ENCODE results near the gene PCSK6. TPM values are rescaled to one million over a fixed set of nuclear protein-coding genes. Genes with fewer than 3 reads are reported as not detected.
"Not testable (repeated sequence)": the region's sequence is repeated elsewhere in the genome, so short reads cannot be mapped to it uniquely, and the experiment has no call there.

The PCSK6 gene
- total RNA-seq, 1 donor from 2014 or later: 5.4 TPM

GRCh38 chr15:101455291-101456025, 34.0 kb downstream of the PCSK6 start:
- no peak for DNase-seq (ENCODE audit: low read depth, low spot score)
- Mint-ChIP-seq H3K27me3 (ENCODE audit: low read depth) (no peaks in the 10 kb centered on the region), H3K9me3 (no peaks in the 10 kb centered on the region), H3K4me3 (no peak overlapping the region), H3K36me3 (ENCODE audit: low read depth) (no peaks in the 10 kb centered on the region), H3K27ac (ENCODE audit: unreplicated experiment) (no peak overlapping the region), H3K4me1 (peaks cover 37% of the 10 kb centered on the region)
- no peak for TF ChIP-seq CTCF (conservative IDR thresholded peaks at IDR 0.05)

- DNase-seq (ENCODE audit: low read depth, low spot score); H3K9me3 Mint-ChIP-seq; H3K4me3 Mint-ChIP-seq; H3K36me3 Mint-ChIP-seq (ENCODE audit: low read depth); H3K27ac Mint-ChIP-seq (ENCODE audit: unreplicated experiment); H3K27me3 Mint-ChIP-seq (ENCODE audit: low read depth): not testable (repeated sequence)
- peaks cover 37% of the 10 kb centered on the region for H3K4me1 Mint-ChIP-seq
These were observed 34.7 kb downstream of the PCSK6 start for GRCh38 chr15:101454781-101455180.

GRCh38 chr15:101454365-101454764, 35.1 kb downstream of the PCSK6 start:
- H3K27ac Mint-ChIP-seq (ENCODE audit: unreplicated experiment): no peak overlapping the region
- TF ChIP-seq CTCF (conservative IDR thresholded peaks at IDR 0.05): no peak
- no peaks in the 10 kb centered on the region for H3K27me3 Mint-ChIP-seq (ENCODE audit: low read depth)
- H3K4me3 Mint-ChIP-seq: no peak overlapping the region
- H3K4me1 Mint-ChIP-seq: peaks cover 37% of the 10 kb centered on the region
- no peak for DNase-seq (ENCODE audit: low read depth, low spot score)
- no peaks in the 10 kb centered on the region for H3K9me3 Mint-ChIP-seq
- no peaks in the 10 kb centered on the region for H3K36me3 Mint-ChIP-seq (ENCODE audit: low read depth)

GRCh38 chr15:101453123-101454120, 36.1 kb downstream of the PCSK6 start:
- Mint-ChIP-seq H3K9me3 (no peaks in the 10 kb centered on the region), H3K27me3 (ENCODE audit: low read depth) (no peaks in the 10 kb centered on the region), H3K4me1 (peaks cover 31% of the 10 kb centered on the region), H3K36me3 (ENCODE audit: low read depth) (no peaks in the 10 kb centered on the region), H3K4me3 (no peak overlapping the region), H3K27ac (ENCODE audit: unreplicated experiment) (no peak overlapping the region)
- TF ChIP-seq CTCF (conservative IDR thresholded peaks at IDR 0.05): no peak
- DNase-seq (ENCODE audit: low read depth, low spot score): no peak

GRCh38 chr15:101452572-101452971, 36.9 kb downstream of the PCSK6 start:
- TF ChIP-seq CTCF (conservative IDR thresholded peaks at IDR 0.05): no peak
- H3K36me3 Mint-ChIP-seq (ENCODE audit: low read depth): no peaks in the 10 kb centered on the region
- no peaks in the 10 kb centered on the region for H3K27me3 Mint-ChIP-seq (ENCODE audit: low read depth)
- peaks cover 29% of the 10 kb centered on the region for H3K4me1 Mint-ChIP-seq
- H3K4me3 Mint-ChIP-seq: no peak overlapping the region
- no peak for DNase-seq (ENCODE audit: low read depth, low spot score)
- peak overlapping the region; percentile 53 for H3K27ac Mint-ChIP-seq (ENCODE audit: unreplicated experiment)
- H3K9me3 Mint-ChIP-seq: no peaks in the 10 kb centered on the region
